GM12873 (cell line): Measurements from ENCODE around the gene FSTL4.

Experiments
- CTCF ChIP-seq: IDR thresholded peaks from 2 replicates; pipeline ENCODE4 v1.5.1; 2012; ENCODE audit warnings: low read depth, mild to moderate bottlenecking, moderate library complexity, low read length, control low read depth; ENCODE audit not compliant: insufficient read depth; ENCODE audit errors: missing control alignments

Gene FSTL4

GRCh38 chr5:133464013-133464412, 148.3 kb downstream of the FSTL4 start:
- TF ChIP-seq CTCF, result no peak

- TF ChIP-seq CTCF, result no peak
Observed at GRCh38 chr5:133461796-133462516, 150.4 kb downstream of the FSTL4 start.

- peak; percentile 82 for TF ChIP-seq CTCF
Observed at GRCh38 chr5:133460172-133460758, 152.1 kb downstream of the FSTL4 start.

- no peak for TF ChIP-seq CTCF
Observed at GRCh38 chr5:133459474-133460160, 152.7 kb downstream of the FSTL4 start.

- no peak for TF ChIP-seq CTCF
Observed at GRCh38 chr5:133458435-133458834, 153.9 kb downstream of the FSTL4 start.

GRCh38 chr5:133457439-133458355, 154.6 kb downstream of the FSTL4 start:
- no peak for TF ChIP-seq CTCF

GRCh38 chr5:133456933-133457402, 155.4 kb downstream of the FSTL4 start:
- no peak for TF ChIP-seq CTCF
